IPS-NIHi7 (cell line): ENCODE results near the gene HOXB5.

Experiments used
- DNase-seq: peaks from one replicate; pipeline ENCODE4 v3.0.0; 2012; ENCODE audit warnings: mixed read lengths; ENCODE audit errors: extremely low spot score

Gene HOXB5

DNA sequence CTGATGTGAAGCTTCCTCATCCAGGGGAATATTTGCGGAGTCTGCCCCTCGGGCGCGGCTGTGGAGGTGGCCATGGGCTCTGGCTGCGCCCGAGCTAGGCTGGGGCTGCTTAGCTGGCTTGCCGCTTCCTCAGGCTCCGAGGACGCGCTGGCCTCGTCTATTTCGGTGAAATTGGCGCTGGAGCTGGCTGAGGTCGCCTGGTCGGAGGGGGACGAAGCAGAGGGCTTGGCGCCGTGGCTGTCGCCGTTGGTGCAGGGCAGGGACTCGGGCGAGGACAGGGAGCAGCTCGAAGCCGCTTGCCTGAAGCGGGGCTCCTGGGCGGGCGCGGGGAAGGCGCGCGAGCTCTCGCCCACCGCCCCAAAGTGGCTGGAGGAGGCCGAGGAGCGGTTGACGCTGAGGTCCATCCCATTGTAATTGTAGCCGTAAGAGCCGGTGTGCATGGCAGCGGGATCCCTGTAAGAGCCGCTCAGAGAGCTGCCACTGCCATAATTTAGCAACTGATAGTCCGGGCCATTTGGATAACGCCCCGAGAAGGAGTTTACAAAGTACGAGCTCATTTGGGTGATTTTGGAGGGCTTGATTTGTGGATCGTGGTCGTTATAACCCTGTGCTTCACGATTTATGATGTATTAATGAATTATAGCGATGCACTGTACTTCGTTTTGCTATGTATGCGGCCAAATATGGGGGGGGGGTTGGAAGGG, at the start of gene HOXB5:
TSS of gene HOXB5 (minus strand) at position 654 of the 704 bp plus-strand sequence. CDS start at position 557, 97 bp downstream.
- DNase-seq: no peak

DNA sequence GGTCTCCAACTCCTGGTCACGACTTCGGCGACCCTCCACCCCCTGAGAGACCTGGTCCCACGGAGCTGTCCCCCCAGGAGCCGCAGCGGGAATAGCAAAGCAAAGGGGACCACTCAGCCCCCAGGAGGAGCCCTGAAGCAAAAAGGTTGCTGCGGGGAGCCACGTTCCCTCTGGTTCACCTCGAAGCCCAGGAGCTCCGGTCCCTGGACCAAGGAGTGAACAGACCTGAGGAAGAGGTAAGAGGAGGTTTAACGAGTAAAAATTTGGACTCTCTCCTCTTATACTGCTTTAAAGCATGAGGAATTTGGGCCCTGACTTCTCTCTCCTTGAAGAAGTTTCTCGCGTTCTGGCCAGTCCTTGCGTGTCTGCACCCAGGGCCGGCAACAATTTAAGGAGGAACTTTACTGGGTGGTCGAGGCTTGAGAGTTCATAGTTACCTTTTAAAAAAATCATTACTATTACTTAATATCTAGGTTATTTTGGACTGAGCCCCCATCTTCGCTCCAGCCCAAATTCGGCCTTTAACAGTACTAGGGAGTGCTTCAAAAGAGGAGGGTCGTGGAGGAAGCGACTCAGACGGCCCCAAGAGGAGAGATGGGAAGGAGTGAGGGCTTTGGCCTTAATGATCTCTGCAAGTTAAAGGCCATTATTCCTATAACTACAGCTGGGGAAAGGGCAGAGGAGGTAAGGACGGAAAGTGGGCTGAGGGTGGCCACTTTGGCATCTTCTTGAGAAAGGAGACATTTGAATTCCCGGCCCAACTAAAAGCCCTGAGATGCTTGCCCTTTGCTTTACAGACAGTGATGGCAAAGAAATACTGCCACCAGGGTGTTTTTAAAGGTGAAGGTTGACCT, 49.5 kb upstream of the HOXB5 start:
- DNase-seq: no peak

DNA sequence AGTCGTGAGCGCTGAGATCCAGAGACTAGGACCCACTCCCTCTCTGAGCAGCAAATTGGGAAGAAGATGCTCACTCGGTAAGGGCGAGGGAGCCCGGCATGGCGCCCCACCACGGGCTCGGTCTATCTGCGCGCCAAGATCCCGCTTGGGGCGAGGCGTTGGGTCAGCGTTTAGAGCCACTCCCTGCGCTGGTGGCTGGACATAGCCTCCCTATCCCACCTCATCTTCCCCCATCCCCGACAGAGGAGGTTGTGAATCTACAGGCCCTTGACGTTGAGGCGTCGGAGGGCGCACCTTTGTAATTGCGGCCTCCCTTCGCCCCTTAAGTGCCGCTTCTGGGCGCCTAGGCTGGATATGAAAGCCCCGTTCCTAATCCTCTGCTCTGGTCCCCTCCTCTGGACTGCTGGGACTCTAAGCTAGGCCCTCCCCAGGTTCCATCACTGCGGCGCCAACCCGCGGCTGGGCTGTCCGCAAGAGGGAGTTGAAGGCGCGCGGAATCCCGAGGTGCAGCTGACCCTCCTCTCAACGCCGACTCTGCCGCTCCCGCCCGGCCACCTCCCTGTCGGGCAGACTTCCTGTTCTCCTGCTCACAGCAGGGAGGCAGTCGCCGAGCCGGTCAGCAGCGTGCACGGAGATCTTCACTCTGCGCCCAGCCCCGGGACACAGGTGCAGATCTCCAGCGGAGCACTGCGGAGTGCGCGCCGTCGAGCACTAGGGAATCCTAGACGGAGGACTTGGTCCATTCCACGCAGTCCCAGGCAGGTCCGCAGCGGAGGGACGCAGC, 48.7 kb upstream of the HOXB5 start:
- peak; percentile 80 for DNase-seq

DNA sequence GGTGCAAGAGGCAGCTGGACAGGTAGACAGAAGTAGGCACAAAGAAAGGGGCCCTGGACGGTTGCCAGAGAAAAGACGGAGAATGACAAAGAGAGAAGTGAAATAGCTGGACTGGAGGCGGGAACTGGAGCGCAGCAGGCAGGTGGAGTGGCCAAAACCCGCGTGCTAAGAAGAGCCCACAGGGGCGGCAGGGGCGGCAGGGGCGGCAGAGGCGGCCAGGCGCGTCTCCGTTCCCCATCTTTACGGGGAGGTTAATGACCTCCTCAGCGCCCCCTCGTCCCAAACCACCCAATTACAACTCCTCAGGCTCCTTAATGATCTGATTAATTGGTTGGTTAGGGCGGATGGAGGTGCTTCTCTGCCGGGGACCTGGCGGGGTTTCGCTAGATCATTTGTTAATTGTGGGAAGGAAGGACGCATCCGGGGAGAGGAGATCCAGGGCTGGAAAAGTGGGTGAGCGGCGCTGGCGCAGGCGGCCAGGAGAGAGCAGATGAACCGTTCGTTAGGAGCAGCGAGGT, 48.0 kb upstream of the HOXB5 start:
- DNase-seq: no peak

DNA sequence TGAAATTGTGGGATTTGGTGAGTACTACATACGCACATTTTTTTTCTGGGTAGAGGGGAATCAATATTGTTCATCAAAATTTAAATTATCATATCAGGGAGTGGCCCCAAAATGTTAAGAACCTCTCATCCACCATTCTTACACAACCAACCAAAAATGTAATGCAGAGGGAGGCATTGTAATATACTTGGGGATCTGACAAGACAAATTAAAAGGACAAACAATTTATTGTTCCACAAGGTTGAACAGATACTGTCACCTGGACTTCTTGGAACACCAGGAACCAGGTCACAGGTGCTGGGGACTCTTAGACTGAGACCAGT, 47.2 kb upstream of the HOXB5 start:
- DNase-seq: no peak

DNA sequence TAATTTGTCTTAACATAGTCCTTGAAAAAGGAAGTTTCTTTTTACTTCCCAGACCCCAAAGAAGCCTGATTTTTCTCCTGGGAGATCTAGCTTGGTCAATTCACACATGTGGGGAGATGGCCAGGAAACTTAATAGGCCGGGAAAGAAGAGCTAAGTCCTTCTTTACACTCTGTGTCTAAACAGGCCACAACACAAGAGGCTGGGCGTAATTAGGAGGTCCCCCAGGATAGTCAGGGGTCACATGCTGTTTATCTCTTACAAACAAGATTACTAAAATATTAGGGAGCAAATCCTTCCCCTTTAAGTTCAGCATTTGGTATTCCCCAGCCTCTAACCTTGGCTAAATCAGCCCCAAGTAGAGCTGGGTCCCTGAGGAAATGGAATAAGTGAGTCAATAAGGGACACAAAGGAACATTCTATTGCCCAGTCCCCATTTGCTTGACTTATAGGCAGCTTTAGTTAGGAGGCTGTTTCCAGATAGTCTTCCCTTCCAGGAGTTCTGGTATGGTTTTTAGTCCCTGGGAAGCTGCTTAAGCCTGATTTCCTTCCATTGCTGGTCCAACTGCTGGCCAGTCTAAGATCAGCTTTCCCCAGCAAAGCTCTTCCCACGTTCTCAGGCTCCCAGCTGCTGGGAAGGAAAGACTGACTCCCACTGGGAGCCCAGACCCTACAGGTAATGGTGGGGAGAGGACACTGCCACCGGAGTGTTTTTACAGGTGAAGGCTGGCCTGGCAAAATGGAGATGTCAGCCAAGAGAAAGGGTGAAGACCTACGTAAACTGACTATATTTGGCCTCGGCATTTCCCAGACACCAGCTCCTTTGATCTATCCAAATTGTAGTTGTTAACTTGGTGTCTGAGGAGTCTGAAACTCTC, 46.6 kb upstream of the HOXB5 start:
- DNase-seq: no peak

DNA sequence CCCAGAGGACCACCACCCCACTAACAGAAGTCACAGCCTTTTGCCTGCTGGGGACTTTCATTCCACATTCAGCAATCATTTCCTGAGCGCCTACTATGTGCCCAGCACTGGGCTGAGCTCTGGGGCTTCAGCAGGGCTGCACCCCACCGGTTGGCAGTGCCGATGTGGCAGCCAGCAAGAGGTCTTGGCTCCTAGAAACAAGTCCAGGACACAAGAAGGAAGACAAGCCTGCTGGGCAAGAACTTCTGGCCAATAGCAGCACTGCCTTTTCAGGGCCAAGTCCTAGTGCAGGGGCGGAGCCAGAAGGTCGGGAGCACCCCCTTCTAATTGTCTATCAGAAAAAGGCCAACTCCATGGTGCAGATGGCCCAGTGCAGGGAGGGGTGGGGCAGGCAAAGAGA, 45.6 kb upstream of the HOXB5 start:
- DNase-seq: no peak

DNA sequence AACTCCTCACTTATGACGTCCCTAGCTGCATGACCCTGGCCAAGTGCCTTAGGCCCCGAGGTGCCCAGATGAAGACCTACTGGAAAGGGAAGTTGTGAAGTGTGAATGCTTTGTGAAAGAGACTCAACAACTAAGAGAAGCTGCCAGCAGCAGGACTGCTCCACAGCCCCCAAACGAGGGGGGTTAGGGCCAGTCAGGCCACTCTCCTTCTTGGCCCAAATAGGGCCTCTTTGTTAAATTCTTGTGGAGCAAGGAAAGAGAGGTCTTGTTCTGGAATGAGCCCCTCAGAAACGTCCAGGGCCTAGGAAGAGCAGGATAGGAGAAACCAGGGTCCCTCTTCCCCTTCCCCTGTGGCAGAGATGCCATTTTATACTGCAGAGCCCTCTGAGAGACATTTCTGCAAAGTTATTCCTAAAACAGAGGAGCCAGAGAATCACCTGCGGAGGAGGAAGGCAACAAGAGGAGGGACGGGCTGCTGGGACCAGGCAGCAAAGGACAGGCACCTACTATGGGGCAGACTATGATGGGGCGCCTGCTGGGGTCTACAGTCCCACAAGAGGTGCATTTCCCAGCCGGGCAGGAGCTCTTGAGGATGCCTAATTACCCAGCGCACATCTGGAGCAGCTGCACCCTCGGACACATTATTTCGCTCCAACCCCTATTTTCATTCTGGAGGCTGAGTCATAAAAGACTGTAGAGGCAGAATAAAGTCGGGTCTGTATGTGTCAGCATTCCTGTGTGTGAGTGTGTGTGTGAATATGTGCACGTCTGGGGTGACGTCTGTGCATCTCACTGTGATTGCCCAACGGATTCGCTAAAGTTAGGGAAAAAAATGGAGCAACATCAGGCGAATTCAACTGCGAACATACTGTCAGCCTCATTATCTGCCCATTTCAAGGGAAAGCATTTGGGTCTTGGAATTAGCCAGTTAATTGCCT, 44.0 kb upstream of the HOXB5 start:
- no peak for DNase-seq

DNA sequence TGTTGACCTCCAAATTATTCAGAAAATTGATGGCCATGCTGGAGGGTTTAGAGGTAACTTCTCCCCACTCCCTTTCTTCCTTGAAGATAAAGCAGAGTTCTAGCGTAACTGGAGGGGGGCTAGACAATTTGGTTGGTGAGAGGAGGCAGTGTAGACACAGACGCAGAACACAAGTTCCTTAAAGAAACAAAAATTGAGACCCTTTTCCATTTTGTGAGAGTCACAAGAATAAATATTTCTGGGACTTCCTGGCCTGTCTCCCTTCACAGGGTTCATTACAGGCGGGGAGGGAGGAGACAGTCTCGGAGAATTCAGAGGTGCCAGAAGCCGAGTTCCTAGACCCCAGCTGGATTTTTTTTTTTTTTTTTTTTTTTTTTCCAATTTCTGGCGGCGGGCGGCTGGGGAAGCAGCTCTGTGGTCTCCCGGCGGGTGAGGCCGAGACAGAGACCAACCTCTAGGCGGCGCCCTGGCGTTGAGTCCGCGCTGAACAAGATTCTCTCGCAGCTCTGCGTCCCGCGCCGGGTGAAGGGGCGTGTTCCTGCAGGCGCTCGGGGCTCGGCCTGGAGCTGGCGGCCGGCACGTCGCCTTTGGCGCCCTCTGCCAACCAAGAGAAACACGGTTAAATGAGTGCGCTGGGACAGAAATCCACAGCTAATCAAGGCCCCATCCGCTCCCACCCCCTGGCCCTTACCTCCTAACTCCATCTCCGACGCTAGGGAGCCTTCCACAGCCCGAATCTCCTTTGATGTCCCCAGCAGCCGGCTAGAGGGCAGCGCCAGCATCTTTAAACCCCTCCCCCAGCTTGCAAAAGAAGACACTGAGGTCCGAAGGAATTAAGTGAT, 42.8 kb upstream of the HOXB5 start:
- DNase-seq: peak; percentile 93

DNA sequence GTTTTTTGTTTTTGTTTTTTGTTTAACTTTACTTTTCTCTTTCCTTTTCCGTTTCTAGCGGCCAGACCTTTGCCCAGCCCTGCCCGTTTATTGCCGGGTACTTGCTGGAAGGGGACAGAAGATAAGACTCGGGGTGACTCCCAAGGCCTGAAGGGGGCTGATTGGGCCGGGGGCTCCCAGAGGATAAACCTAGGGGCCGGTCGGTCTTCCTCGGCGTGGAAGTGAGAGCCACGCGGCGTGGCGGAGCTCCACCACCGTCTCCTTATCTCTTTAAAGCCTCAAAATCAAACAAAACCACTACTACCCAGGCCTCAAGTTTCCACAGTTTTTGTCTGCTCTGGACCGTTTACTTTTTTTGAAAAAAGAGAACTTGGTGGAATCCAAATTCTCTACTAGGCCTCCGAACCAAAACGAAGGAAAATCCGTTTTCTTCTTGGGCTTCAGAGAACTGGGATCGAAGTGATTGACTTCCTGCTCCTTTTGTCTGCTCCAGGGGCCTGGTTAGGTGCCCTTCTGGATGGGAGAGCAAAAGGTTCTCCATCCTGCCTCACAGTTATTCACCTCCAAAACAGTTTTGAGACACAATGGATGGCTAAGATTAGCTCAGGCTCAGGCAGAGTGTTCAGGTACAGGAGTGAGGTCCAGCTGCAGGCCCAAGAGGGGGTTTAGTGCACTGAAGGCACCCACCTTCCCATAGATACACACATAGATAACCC, 41.1 kb upstream of the HOXB5 start:
- no peak for DNase-seq

DNA sequence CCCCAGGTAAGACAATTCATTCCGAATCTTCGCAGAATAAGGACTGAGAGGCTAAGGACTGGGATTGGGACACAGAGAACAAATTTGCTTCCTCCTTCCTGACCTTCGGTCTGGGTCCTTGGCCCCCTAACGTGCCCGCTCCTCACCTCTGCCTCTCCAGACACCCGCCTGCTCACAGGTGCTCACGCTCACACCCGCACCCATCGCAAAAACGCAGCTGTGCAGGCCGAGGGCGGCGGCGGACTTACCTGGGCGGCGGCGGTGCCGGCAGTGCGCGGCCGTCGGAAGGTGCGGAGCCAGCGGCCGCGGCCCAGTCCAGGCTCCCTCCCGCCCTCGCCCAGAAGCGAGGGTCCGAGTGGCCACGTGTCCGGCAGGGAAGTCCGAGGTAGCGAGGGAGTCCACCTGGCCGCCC, 39.7 kb upstream of the HOXB5 start:
- DNase-seq: no peak

DNA sequence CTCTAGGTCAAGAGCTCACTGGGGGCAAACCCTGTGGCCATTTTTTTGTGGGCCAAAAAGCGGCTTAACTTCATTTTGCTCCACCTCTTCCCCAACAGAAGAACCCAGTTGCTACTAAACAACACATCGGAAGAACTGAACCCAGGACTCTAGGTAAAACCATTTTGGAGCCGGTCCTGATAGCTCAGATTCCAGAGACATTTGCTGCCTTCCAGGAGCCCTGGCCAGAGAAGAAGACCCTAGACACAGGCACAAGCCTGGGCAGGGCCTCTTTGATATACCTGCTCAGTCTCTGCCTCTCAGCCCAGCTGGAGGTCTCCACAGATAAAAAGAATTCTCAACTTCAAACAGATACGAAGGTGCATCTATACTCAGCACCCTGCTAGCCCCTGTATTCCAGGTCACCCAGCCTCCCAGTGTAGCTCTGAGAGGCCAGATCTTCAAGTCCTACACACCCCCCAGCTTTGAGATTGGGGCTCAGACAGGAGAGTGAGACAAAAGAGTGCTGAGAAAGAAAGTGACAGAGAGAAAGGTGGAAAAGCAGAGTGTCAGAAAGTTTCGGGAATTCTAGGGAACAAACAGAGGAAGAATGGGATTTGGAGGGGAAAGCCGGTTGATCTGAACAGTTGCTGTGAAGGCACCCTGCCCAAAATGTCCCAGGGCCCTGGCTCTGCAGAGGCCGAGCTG, 39.1 kb upstream of the HOXB5 start:
- DNase-seq: no peak

DNA sequence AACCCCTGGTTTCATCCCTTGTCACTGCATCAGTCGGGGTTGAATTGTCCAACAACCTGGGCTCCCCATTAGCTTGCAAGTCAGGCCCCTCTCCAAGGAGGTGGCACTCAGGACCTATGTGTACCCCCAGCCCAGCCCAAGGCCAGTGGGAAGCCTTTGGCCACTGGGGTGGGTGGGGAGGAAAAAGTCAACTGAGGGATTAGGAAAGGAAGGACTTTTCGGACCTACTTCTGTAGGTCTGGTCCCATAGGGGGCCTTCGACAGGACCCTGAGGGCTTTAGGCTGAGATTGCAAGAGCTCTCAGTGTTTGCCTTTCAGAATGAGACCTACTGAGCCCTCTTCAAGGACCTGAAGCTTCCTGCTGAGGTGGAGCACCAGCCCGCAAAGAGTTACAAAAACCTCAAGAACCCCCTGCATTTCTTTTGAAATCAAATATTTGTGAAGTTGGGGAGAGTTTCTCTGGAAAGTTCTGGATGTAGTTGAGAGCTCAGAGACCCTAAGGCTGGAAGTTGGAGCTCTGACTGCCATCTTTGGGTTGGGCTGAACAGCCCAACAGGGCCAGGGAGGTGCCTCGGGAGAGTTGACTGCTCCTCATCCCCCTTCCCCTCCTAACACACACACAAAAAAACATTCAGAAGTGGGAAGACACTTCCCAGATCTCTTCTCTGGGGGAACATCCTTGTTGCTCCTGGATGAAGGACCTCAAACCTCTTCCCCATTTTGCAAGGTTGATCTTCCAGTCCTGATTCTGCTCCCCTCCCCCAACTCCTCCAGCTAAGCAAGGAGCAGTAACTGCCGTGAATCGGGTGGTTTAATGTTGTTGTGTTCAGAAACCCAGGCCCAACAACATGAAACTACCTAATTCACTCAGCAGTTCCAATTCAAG, 38.4 kb upstream of the HOXB5 start:
- DNase-seq: no peak

DNA sequence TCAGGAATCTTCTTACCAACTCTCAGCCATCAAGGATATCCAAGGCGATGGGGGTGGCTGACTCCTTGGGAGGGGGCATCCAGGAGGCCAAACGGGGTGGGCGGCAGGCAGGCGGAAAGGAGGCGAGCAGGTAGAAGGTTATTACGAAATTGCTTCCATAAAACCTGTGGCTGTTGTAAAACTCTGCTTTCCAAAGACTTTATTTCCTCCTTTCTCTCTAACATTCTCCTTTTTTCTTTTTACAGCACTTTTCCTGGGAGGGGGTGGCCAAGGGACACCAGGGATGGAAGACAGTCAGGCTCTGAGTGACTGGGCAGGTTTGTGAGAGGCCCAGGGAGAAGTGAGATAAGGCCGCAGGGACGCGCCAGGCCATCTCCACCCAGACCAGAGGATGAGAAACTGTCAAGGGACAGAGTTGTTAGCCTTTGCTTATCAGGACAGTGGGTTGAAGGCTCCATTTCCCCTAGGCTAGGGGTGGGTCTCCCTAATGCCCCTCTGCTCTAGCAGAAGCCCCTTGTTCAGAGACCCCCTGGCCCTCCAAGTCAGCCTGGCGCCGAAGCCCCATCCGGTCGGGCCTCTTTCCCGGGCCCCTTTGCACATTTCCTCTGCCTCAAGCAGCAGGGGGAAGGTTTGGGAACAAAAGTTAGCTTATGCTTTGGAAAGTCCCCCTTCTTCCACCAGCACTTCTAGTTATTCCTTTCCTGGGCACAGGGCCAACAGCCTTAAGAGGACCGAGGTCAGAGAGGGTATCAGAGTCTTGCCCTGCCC, 37.5 kb upstream of the HOXB5 start:
- no peak for DNase-seq

DNA sequence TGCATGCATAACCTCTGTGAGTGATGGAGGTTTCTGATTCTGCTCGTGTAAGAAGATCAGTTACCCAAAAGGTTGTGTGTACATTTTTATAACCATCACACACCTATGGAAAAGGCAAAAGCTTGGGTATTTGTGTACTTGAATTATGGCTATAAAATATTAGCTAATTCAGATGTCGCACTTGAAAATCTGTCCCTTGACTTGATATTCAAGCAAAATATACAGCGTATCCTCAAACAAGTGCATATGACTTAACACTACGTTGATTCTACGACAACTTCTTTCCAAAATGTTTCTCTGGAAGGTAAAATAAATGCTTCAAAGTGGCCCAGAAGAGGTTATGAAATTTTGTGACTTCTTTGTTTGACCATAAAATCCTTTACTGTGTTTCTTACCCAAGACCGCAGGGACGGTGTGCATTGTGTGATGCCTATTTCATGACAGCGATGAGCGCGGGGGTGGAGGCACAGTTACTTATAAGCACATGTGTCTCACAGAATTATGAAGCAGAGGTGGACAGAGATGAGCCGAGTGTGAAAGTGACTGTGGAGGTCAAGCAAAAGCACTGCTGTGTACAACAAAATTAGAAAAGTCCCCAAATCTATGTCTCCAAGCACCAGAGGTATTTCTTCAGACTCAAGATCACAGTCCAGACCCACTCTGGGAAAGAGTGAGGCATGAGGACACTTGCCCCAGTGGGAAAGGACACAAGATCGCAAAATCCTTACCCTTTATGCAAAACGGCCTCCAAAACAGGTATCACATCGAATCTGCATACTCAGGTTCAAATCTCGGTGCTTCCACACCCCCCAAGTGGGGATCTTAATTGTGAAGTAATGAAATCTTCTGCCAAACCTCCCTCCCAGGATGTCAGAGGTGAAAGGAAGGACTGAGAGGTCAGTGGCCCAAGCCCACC, 36.7 kb upstream of the HOXB5 start:
- DNase-seq: no peak
